ENCODE results near the gene ATR.
"Not testable (repeated sequence)": the region's sequence is repeated elsewhere in the genome, so short reads cannot be mapped to it uniquely, and the experiment has no call there.

DNA sequence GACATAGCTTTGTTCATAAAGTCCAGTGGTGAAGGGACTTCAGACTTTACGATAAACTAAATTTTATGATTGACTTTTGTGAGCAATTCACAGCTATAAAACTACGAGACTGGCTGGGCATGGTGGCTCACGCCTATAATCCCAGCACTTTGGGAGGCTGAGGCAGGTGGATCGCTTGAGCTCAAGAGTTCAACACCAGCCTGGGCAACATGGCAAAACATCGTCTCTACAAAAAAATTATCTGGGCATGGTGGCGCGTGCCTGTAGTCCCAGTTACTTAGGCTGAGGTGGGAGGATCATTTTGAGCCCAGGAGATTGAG, 24.8 kb upstream of the ATR start:
- TF ChIP-seq, protein P1, sequence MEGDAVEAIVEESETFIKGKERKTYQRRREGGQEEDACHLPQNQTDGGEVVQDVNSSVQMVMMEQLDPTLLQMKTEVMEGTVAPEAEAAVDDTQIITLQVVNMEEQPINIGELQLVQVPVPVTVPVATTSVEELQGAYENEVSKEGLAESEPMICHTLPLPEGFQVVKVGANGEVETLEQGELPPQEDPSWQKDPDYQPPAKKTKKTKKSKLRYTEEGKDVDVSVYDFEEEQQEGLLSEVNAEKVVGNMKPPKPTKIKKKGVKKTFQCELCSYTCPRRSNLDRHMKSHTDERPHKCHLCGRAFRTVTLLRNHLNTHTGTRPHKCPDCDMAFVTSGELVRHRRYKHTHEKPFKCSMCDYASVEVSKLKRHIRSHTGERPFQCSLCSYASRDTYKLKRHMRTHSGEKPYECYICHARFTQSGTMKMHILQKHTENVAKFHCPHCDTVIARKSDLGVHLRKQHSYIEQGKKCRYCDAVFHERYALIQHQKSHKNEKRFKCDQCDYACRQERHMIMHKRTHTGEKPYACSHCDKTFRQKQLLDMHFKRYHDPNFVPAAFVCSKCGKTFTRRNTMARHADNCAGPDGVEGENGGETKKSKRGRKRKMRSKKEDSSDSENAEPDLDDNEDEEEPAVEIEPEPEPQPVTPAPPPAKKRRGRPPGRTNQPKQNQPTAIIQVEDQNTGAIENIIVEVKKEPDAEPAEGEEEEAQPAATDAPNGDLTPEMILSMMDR (IDR thresholded peaks at IDR 0.05 in 2 of 3, conservative IDR thresholded peaks at IDR 0.05 in 1 of 3; ENCODE audit: borderline replicate concordance in 1 of 3, insufficient read depth in 1 of 3, low read depth in 2 of 3, low read length in 2 of 3) = not testable (repeated sequence)
- TF ChIP-seq POLR2AphosphoS5 (IDR thresholded peaks at IDR 0.05; ENCODE audit: low read depth, low read length); EZH2 (IDR thresholded peaks at IDR 0.05); EGR1 (IDR thresholded peaks at IDR 0.05; ENCODE audit: low read depth); SP1 (IDR thresholded peaks at IDR 0.05; ENCODE audit: low read depth): not testable (repeated sequence)

Data from HCT116 (cell line).